Measurements from ENCODE around the gene SMYD4.
A peak's percentile ranks its signal among the peaks of the same experiment; 100 is the strongest.
"Not testable (repeated sequence)": the region's sequence is repeated elsewhere in the genome, so short reads cannot be mapped to it uniquely, and the experiment has no call there.

The SMYD4 gene

DNA sequence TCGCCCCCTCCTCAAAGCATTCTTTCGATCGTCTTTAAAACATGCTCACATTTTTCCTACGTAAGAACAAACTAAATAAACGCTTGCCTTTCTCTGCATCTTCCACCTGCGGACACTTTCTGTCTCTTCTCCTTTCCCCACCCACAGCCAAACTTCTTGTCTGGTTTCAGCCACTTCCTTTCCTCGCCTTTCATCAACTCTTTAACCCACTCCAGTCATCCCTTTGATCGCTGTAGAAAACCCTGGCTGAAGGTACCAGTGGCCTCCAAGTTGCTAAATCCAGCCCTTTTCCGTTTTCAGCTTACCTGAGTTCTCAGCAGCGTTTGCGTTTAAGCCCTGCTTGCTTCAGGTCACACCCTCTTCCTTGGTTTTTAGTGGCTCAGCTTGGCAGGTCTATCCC, 586 bp upstream of the SMYD4 start:
- peak in 1 of 2 donors; percentile 11 for DNase-seq (ENCODE audit: extremely low read depth in 1 of 2, low read depth in 1 of 2)

DNA sequence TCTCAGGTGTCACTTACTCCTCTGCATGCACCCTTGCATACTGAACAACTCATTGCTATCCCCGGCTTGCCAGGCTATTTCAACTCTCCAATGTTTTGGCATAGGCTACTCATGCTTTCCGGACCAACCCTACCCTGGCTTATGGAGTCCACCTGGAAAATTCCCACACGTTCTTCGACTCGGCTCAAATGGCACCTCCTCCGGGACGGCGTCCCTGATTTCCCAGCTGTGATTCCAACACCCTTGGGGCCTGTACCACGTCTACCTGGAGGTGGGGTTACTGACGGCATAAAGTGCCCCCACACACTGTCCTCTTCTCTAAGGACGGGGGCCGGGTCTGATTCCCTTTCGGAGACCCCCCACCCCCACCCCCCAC, 498 bp downstream of the SMYD4 start:
- DNase-seq (ENCODE audit: extremely low read depth in 1 of 2, low read depth in 1 of 2) = no peak

DNA sequence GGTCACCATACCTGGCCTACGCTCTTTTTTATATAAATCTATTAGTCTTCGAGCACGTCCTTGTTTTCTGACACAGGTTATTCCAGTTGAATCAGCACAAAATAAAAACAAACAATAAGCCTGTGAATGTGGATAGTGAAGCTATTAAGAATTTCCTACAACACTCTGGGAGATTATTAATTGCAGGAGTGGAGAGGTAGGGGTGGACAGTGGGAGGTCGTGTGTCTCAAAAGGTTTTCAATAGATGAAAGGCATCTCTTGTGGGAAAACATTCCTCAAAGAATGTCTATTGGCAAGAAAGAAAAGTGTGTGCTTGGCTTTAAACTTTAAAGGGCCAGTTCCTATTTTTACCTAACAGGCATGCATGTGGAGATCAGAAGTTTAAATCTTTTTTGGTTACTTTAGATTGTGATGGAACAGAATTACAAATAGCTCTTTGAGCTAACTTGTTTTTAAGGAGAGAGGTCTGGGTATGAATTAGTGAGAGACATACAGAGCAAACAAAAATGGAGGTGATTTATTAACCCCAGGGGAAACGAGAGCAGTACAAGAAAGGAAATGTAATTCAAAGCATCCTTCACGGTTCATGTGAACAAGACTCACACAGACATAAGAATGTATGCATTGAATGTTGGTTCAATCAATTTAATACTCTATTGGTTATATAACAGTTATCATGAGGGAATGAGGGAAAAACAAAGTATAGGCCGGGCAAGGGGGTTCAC, 9.0 kb downstream of the SMYD4 start:
- no peak for DNase-seq (ENCODE audit: extremely low read depth in 1 of 2, low read depth in 1 of 2)

DNA sequence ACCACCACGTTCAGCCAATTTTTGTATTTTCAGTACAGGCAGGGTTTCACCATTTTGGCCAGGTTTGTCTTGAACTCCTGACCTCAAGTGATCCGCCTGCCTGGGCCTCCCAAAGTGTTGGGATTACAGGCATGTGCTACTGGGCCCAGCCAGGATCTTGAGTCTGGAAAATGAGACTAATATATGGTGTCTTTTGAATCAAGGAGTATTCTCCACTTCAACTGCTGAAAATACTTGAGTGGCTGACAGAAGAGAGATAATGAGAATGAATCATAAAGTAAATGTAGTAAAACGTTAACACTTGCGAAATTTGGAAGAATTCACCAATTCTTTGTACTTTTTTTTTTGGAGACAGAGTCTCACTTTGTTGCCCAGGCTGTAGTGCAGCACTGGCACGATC, 16.6 kb downstream of the SMYD4 start:
- no peak for DNase-seq (ENCODE audit: extremely low read depth in 1 of 2, low read depth in 1 of 2)

GRCh38 chr17:1810450-1811103, 19.1 kb downstream of the SMYD4 start:
- no peak for DNase-seq (ENCODE audit: extremely low read depth in 1 of 2, low read depth in 1 of 2)

- DNase-seq (ENCODE audit: extremely low read depth in 1 of 2, low read depth in 1 of 2) = not testable (repeated sequence)
Observed at GRCh38 chr17:1809815-1810214, 19.9 kb downstream of the SMYD4 start.

DNA sequence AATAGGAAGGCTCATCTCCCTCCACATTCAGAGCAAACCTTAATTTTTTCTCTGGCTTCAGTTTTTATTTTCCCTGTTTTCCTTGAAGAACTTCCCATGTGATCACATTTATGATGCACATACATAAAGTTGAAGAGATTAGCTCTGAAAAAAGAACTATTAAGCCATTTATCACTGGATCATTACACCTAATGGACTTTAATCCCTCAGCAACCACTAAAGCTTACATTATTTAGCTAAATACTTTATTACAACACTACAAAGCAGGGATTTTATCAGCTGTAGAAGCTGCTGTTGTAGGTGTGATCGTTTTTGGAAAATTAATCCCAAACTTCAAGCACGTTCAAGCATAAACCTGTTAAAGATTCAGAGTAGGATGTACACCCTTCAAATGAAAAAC, 21.1 kb downstream of the SMYD4 start:
- DNase-seq (ENCODE audit: extremely low read depth in 1 of 2, low read depth in 1 of 2) = no peak

- DNase-seq (ENCODE audit: extremely low read depth in 1 of 2, low read depth in 1 of 2) = no peak
Observed at GRCh38 chr17:1807890-1808289, 21.8 kb downstream of the SMYD4 start.

GRCh38 chr17:1803280-1803679, 26.4 kb downstream of the SMYD4 start:
- no peak for DNase-seq (ENCODE audit: extremely low read depth in 1 of 2, low read depth in 1 of 2)

GRCh38 chr17:1802429-1802828, 27.3 kb downstream of the SMYD4 start:
- no peak for DNase-seq (ENCODE audit: extremely low read depth in 1 of 2, low read depth in 1 of 2)

- DNase-seq (ENCODE audit: extremely low read depth in 1 of 2, low read depth in 1 of 2) = no peak
Observed at GRCh38 chr17:1800712-1801111, 29.0 kb downstream of the SMYD4 start.

DNA sequence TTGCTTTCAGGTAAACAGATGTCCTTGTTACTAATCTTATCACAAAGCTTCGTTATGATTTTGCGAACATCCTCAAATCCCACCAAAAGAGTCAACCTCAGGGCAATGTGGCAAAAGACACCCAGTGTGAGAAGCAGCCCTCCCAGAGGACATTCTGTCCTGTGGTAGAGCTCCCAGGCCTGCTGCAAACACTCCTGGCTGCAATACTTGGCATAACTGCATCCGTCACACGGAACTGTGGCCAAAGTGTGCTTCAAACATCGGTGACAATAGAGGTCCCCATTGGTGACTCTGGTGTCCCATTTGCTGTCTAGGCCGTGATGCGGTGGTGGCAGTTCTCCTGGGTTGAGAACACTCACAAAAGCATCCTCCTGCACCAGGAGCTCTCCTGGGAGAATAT, 29.5 kb downstream of the SMYD4 start:
- no peak for DNase-seq (ENCODE audit: extremely low read depth in 1 of 2, low read depth in 1 of 2)

DNA sequence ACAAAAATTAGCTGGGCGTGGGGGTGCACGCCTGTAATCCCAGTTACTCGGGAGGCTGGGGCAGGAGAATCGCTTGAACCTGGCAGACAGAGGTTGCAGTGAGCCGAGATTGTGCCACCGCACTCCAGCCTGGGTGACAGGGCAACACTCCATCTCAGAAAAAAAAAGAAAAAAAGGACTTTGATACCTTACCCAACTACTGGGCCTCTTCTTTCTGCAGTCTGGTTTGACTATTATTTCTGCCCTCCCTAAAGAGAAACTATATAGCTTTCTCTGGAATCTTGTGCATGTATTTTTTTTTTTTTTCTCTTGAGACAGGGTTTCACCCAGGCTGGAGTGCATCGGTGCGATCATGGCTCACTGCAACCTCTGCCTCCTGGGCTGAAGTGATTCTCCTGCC, 31.9 kb downstream of the SMYD4 start:
- DNase-seq (ENCODE audit: extremely low read depth in 1 of 2, low read depth in 1 of 2) = not testable (repeated sequence)

DNA sequence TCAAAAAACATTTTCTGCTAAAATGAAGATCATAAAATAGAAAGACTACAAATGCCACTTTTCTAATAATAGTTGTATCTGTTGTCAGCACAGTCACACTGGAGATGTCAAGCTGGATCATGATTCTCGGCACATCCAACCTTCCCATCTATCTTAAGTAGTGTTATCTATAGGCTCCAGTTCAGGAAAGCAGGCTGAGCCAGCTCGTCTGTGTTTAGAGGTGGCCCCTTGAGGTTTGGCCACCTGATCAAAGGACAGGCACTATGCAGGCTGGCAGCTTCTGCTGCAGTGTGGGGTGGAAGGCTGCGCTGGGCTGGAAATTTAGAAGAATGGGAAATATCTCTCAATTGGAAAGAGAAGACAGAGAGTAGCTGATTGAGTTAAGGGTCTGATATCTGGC, 32.4 kb downstream of the SMYD4 start:
- no peak for DNase-seq (ENCODE audit: extremely low read depth in 1 of 2, low read depth in 1 of 2)

DNA sequence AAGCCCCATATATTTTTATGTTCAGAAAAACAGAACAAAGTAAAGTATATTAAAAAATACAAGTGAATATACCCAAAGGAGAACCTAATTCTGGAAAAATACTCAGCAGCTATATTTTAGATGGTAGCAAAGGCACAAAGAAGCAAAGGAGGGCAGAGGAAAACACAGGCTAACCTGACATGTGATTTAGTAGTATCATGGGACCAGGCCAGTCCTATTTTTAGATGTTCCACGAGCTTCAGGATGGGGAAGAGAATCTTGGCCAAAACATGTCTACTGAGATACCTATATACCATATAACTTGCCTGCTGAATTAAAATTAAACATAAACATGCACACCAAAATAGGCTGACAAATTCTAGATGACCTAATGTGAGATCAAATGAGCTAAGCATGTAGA, 32.9 kb downstream of the SMYD4 start:
- no peak for DNase-seq (ENCODE audit: extremely low read depth in 1 of 2, low read depth in 1 of 2)

DNA sequence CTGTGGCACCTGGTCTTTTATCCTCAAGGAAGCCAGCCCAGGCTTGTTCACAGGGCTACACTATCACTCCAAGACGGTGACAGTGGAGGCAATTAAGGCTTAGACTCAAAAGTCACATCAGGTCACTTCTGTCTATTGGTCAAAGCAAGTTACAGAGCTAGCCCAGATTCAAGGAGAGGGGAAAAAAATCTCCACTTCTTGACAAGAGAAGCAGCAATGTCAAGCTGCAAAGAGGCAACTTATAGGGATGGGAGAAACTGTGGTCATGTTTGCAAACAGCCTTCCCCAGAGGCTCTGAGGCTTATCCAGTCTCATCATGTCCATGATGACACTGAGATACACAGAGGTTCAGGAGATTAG, 36.3 kb downstream of the SMYD4 start:
- no peak for DNase-seq (ENCODE audit: extremely low read depth in 1 of 2, low read depth in 1 of 2)

DNA sequence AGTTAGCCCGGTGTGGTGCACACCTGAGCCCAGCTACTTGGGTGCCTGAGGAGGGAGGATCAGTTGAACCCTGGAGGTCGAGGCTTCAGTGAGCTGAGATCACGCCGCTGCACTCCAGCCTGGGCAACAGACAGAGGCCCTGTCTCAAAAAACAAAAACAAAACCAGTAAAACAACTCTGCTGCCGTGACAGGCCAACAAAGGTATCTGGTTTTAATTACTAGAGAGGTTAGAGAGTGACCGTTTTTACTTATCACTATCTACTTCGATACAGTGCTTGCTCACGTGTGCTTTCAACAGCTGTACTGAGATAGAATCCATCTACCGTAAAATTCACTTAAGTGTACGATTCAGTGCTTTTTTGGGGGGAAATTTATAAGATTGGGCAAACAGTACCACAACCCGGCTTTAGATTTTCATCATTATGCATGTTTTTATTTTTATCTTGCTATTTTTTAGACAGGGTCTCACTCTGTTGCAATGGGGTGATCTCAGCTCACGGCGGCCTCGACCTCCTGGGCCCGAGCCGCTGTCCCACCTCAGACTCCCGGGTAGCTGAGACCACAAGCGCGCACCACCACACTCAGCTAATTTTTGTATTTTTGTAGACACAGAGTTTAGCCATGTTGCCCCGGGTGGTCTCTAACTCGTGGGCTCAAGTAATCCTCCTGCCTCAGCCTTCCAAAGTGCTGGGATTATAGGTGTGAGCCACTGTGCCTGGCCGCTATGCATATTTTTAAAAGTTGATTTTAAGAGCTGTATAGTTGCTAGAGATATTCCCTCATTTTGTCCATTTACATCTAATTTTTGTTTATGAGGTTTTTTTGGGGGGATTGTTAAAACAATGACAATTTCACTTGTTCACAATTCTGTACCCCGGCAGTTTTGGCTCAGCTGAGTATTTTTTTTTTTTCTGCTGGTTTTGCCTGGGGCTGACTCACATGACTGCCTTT, 36.9 kb downstream of the SMYD4 start:
- DNase-seq (ENCODE audit: extremely low read depth in 1 of 2, low read depth in 1 of 2) = no peak

- DNase-seq (ENCODE audit: extremely low read depth in 1 of 2, low read depth in 1 of 2) = no peak
Observed at GRCh38 chr17:1789936-1790335, 39.8 kb downstream of the SMYD4 start.

DNA sequence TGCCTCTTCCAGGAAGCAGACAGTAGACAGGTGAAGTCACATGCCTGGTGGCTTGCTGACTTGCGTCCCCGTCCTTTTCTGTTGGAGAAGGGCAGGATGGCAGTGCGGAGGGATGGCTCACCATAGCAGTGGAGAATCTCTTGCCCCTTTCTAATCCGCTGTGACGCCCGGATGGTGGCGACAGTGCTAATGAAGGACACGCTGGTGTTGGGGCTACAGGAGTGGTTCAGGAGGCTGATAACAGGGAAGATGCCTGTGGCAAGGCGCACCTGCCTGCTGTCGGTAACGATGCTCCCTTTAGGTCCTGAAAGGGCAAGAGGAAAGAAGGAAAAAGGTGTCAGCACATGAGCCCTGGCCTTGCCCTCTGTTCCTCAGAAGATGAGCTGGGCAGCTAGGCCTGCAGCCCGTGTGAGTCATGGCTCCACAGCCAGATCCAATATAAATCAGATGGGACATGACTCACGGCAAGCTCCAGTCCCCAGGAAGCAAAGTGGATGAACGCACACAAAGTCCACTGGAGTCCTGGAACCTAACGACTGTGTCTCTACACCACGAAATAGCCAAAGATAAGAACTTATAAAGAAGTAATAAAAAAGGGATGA, 42.3 kb downstream of the SMYD4 start:
- no peak for DNase-seq (ENCODE audit: extremely low read depth in 1 of 2, low read depth in 1 of 2)

GRCh38 chr17:1786708-1787107, 43.0 kb downstream of the SMYD4 start:
- DNase-seq (ENCODE audit: extremely low read depth in 1 of 2, low read depth in 1 of 2) = no peak

DNA sequence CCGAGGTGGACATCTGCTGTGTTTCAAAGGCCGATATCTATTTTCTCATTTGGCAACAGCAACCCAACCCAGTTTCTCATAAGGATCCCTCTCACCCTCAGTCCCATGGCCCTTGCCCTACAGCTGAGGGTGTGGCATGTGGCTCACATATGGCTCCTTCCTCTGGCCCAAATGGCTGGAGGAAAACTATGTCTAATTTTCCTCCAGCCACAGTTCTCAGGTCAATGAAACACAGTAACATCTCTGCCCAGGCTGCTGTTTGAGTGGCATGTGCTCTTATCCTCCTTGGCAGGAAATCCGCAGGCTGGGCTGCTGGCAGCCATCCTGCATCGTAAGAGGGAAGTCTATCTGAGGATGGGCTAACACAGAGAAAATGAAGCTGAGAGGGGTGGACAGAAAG, 43.8 kb downstream of the SMYD4 start:
- DNase-seq (ENCODE audit: extremely low read depth in 1 of 2, low read depth in 1 of 2) = no peak

All from stimulated activated CD8-positive, alpha-beta memory T cell treated with anti-CD3 and anti-CD28 coated beads, Interleukin-7, amount 100 ng/mL, for 48 hours (primary cell).